Measurements from ENCODE around the gene BICC1.

The BICC1 gene

DNA sequence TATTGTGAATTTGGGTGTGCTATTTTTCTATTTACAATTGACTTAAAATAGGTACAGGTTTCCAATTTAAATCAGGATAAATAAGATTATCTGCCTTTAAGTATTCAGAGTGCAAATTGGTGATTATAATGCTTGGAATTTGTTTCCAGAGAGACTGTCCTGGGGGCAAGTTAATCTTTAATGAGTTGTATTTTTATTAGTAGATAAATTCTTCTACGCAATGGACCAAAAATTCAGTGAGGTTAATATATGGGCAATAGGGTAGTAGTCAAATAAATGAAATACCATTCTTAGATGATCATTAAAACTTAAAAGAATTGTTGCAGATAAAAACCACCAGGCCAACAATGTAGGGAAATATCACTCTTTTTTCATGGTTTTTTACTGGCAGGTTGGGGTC lies 3.4 kb downstream of the BICC1 start:
- DNase-seq (ENCODE audit: low read depth): no peak

DNA sequence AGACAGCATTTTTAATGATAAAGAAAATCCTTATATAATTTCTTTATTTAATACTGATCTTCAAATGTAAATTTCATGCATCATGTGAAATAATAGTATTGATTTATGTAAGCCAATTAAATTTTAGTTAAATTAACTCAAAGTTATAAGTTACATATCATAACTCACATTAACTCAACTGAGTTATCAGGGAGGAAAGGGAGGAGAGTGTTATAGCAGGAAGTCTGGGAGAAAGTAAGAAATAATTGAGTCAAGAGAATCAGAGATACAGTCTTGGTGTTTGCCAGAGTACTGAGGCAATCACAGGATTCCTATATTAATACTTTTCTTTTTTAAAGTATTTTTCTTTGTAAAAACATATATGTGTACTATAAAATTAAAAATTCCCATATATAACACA lies 4.0 kb downstream of the BICC1 start:
- DNase-seq (ENCODE audit: low read depth): no peak

DNA sequence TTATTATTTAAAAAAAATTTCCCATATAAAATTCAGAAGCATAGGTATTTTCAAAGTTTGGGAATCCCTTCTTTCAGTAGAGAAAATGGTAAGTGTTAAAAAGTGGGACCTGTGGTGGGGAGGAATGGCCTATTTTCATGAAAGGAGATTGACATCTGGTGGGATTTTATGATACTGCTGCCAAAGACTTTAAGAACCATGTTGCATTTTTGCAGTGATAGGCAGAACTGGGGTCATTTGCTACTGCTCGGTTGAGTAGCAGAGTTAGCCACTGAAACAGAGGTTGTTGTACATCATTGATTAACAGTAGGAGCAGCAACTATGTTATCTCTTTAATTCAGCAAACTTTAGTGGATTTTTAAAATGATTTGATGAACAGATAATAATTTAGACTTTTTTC lies 4.4 kb downstream of the BICC1 start:
- no peak for DNase-seq (ENCODE audit: low read depth)

GRCh38 chr10:58517491-58518355 lies 5.1 kb downstream of the BICC1 start:
- no peak for DNase-seq (ENCODE audit: low read depth)

DNA sequence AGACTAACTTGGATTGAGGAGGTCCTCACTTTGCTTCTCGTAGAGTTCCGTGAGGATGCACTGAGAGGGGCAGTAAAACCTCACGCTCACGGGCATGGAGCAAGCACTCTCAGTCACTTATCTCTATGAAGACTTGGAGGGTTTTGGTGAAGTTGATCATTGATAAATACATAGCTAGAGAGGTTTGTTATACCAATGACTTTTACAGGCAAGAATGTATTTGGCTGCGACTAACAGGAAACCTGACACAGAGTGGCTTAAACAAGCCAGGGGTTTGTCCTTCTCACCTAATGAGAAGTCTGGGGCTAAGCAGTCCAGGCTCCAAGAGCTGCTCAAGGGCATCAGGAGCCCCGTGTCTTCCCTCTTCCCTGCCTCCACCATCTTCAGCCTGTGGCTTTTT lies 6.1 kb downstream of the BICC1 start:
- no peak for DNase-seq (ENCODE audit: low read depth)

DNA sequence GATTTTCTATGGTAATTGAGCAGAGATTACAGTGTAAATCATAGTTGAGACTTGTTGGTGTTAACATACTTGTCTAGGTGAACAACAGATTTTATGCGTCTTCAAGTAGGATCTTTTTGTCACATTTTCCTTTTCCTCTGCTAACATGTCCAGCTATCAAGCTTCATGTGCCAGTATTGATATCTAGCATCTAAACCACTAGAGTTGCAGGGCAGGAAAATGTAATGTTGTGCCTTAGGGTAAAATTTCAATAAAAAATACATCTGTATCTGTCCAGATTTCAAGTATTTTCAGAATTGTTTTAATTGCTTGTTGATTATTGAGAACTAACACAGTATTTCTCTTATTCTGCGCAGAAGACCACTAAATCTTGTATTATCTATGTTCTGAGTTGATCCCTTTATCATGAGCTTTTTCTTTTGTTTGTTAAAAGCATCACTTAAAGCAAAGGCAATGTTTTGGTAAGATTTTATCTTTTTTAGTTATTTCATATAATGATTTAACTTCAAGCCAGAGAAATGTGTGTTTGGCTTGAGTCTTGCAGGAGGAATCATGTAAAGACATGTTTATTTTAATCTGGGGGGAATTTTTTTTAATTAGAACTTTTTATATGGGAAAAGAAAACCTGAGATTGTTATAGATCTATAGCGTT lies 16.5 kb downstream of the BICC1 start:
- DNase-seq (ENCODE audit: low read depth): no peak

- peak; percentile 71 for DNase-seq (ENCODE audit: low read depth)
These were observed 18.5 kb downstream of the BICC1 start for GRCh38 chr10:58531084-58531695.

DNA sequence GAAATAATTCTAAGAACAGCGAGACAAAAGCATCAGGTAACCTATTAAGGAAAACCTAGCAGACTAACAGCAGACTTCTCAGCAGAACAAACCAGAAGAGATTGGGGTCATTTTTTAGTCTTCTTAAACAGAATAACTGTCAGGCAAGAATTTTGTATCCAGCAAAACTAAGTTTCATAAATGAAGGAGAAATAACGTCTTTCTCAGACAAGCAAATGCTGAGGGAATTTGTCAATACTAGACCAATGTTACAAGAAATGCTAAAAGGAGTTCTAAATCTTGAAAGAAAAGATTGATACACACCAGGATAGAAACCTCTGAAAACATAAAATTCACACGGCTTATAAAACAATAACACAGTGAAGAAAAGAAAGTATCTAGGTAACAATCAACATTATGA lies 22.6 kb downstream of the BICC1 start:
- no peak for DNase-seq (ENCODE audit: low read depth)

DNA sequence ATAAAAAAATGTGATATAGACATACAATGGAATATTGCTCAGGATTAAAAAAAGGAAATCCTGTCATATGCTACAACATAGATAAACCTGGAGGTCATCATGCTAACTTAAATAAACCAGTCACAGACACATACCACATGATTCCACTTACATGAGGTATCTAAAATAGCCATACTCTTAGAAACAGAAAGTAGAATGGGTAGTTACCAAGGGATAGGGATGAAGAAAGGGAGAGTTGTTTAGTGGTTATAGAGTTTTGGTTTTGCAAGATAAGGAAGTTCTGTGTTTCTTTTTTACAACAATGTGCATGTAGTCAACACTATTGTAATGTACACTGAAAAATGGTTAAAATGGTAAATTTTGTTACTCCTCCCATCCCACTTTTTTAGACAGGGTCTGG lies 30.5 kb downstream of the BICC1 start:
- peak; percentile 4 for DNase-seq (ENCODE audit: low read depth)

DNA sequence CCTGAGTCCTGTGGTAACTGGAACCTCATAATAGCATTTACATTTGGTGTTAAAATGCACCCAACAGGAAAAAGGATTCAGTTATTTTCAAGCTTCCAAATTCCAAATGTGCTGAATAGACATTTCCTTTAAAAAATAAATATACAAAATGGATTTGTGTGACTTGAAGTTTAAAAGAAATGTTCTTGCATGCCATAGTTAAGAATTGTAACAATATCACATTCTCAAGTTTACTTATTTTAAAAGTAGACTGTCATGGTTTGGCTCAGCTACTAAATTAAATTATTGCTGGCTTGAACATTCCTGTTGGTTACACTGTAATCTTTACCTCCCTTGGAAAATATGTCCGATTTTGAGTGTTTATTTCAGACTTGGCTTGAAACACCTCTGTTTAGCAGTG lies 31.5 kb downstream of the BICC1 start:
- peak; percentile 4 for DNase-seq (ENCODE audit: low read depth)

DNA sequence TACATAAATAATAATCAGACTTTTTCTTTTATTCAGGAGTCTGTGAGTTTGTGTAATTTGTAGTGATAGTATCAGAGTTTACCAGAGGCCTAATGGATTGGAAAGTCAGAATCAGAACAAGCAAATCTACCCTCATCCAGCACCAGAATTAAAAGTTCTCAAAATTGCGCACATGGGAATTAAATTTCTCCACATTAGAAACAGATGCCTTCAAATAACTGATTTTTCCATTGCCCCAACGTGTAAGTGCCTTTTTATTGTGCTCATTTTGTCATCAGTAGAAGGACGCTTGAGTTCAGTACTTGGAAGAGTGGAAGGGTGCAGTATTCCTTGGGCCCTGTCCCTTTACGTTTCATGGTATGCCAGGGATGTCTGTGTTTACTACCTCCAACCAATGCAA lies 32.8 kb downstream of the BICC1 start:
- no peak for DNase-seq (ENCODE audit: low read depth)

DNA sequence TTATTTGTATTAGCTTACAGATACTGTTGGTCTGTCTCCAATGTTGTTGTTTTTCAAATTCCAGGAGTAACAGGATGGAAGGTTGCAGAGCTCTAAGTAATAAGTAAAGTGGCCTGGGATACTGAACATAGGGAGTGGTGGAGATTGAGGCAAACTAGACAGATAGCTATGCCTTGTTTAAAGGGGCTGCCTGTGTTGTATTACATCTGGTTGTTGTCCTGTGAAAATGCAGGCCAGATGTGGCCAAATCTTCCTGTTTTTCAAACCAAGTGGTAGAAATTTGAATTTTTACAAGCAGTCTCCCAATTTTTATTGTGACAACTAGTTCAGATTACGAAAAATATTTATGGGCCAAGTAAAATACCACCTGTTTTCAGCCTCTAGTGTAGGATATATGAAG lies 33.5 kb downstream of the BICC1 start:
- no peak for DNase-seq (ENCODE audit: low read depth)

- DNase-seq (ENCODE audit: low read depth): peak; percentile 10
These were observed 34.2 kb downstream of the BICC1 start for GRCh38 chr10:58546722-58547445.

DNA sequence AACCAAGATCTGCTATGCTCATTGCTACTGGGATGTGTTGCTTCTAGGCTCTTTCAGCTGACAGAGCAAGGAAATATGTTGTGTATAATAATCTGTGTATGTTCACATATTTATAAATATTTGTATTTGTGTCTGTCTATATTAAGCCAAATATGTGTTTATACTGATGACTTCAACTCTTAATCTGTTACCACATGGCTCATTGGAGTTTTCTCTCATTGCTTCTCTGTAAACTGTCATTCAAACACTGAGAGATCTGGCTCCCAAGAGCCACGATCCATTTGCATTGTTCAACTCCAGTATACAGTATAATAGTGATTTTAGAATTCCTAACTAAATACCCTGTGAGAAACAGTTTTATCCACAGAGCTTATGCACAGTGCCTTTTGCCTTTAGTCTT lies 35.3 kb downstream of the BICC1 start:
- no peak for DNase-seq (ENCODE audit: low read depth)

GRCh38 chr10:58554316-58554715 lies 41.6 kb downstream of the BICC1 start:
- DNase-seq (ENCODE audit: low read depth): no peak

DNA sequence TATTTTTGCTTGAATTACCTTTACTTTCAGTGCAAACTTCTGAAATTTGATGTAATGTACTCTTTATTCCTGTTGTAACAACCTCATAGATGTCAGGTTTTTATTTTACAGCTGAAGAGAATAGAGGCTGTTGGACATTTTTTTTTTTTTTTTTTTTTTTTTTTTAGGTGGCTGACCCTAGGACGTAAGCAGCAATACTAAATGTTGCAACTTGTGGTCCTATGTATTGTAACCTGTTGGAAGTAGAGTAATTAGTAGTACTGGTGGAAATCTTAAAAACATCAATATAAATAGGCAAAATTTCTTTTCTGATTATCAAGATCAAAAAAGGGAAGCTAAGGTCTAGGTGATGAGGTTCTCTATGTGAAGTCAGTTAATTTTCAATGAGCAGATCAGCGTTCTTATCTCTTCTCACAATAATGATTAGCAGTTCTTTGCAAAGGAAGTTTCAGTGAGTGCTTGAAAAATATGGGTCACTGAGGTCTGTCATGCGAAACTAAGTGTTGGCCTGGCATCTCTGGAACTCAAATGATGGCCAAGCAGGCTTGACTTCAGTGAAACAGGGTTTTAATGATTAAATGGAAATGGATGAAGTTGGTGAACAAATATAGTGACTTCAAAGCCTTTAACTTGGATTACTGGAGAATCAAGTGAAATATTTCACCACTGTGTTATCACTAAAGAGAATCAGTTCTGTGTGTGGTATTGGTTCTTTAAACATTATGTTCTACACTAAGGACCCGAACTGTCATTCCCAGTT lies 42.7 kb downstream of the BICC1 start:
- DNase-seq (ENCODE audit: low read depth): no peak

DNA sequence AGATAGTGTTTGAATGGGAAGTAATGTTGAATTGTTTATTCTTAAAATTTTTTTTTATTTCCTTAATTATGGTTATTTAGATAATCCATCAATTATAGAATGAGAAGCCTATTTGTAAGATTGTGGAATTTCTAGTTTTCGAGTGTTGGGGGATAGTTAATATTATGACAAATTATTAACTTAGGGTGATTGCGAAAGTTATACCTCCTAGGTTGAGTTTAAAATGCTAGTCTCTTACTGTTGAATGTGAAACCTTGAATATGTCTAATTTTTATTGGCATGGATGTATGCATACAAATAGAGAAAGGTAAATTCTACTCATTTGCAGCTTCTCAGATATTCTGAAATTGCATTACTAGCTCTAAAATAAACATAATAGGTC lies 43.2 kb downstream of the BICC1 start:
- no peak for DNase-seq (ENCODE audit: low read depth)

- no peak for DNase-seq (ENCODE audit: low read depth)
These were observed 44.0 kb downstream of the BICC1 start for GRCh38 chr10:58556516-58557165.

GRCh38 chr10:58557714-58558113 lies 45.0 kb downstream of the BICC1 start:
- no peak for DNase-seq (ENCODE audit: low read depth)

GRCh38 chr10:58560068-58560467 lies 47.4 kb downstream of the BICC1 start:
- no peak for DNase-seq (ENCODE audit: low read depth)

GRCh38 chr10:58565271-58565670 lies 52.6 kb downstream of the BICC1 start:
- DNase-seq (ENCODE audit: low read depth): no peak
